Endothelial cell of umbilical vein (primary cell): ENCODE data around the gene ZNF839.

ENCODE experiments used
- CTCF ChIP-seq, 2 donors: IDR thresholded peaks; 1 replicate in 1 of 2; 2 replicates in 1 of 2; pipeline ENCODE4 v1.5.1; 2011; ENCODE audit warnings: low read length in 2 of 2, mild to moderate bottlenecking in 2 of 2, moderate library complexity in 2 of 2, control low read depth in 1 of 2, inconsistent platforms in 1 of 2, low read depth in 1 of 2; ENCODE audit not compliant: insufficient read depth in 1 of 2; ENCODE audit errors: extremely low read depth in 1 of 2
- EZH2 ChIP-seq: IDR thresholded peaks from 2 replicates; pipeline ENCODE4 v1.6.1; 2012; ENCODE audit warnings: borderline replicate concordance, low read depth, mild to moderate bottlenecking, moderate library complexity, low read length, inconsistent platforms; ENCODE audit not compliant: severe bottlenecking
- JUN ChIP-seq: IDR thresholded peaks from 2 replicates; pipeline ENCODE4 v1.6.1; 2011; ENCODE audit warnings: borderline replicate concordance, low read depth; ENCODE audit not compliant: insufficient read length, insufficient read depth
- MAX ChIP-seq: IDR thresholded peaks from 2 replicates; pipeline ENCODE4 v1.6.1; 2011; ENCODE audit not compliant: insufficient read depth, insufficient read length
- MYC ChIP-seq: IDR thresholded peaks from one replicate; pipeline ENCODE4 v1.6.1; 2011; ENCODE audit warnings: mild to moderate bottlenecking, low read depth, low read length
- POLR2A ChIP-seq: IDR thresholded peaks from 2 replicates; pipeline ENCODE4 v1.6.1; 2012; ENCODE audit warnings: low read depth, mild to moderate bottlenecking, control low read depth, low read length
- POLR2AphosphoS5 ChIP-seq: IDR thresholded peaks from 2 replicates; pipeline ENCODE4 v1.6.1; 2012; ENCODE audit warnings: low read depth, mild to moderate bottlenecking, control low read depth, low read length, moderate library complexity; ENCODE audit not compliant: insufficient read depth

GRCh38 chr14:102342238-102342637 lies 22.7 kb downstream of the ZNF839 start:
- TF ChIP-seq MYC (no peak), CTCF (IDR thresholded peaks at IDR 0.05; ENCODE audit: extremely low read depth in 1 of 2, insufficient read depth in 1 of 2, low read depth in 1 of 2, low read length in 2 of 2) (no peak), MAX (no peak), EZH2 (no peak), POLR2A (no peak), JUN (no peak), POLR2AphosphoS5 (no peak)
